HEK293 (cell line): Measurements from ENCODE around the gene IL2RG.

Experiments used
- CTCF ChIP-seq: fragments of 450-650 bp; formaldehyde crosslinking; IDR thresholded peaks from 2 replicates; pipeline ENCODE4 v1.5.1; 2016; ENCODE audit warnings: missing biosample characterization, missing genetic modification characterization
- REST ChIP-seq: fragments of 450-650 bp; formaldehyde crosslinking; IDR thresholded peaks from 2 replicates; pipeline ENCODE4 v1.5.1; 2016; ENCODE audit warnings: missing biosample characterization, missing genetic modification characterization
- ZNF146 ChIP-seq: fragments of 450-650 bp; formaldehyde crosslinking; IDR thresholded peaks from 2 replicates; pipeline ENCODE4 v1.5.1; 2016; ENCODE audit warnings: missing biosample characterization, missing genetic modification characterization
- ZNF174 ChIP-seq: fragments of 450-650 bp; formaldehyde crosslinking; IDR thresholded peaks from 2 replicates; pipeline ENCODE4 v1.5.0; 2017; ENCODE audit warnings: missing biosample characterization, mild to moderate bottlenecking, missing genetic modification characterization
- ZNF423 ChIP-seq: fragments of 450-650 bp; formaldehyde crosslinking; IDR thresholded peaks from 2 replicates; pipeline ENCODE4 v1.5.1; 2016; ENCODE audit warnings: missing biosample characterization, missing genetic modification characterization
- ZNF571 ChIP-seq: fragments of 450-650 bp; formaldehyde crosslinking; IDR thresholded peaks from 2 replicates; pipeline ENCODE4 v1.5.0; 2017; ENCODE audit warnings: missing biosample characterization, missing genetic modification characterization
- ZNF785 ChIP-seq: fragments of 450-650 bp; formaldehyde crosslinking; IDR thresholded peaks from 2 replicates; pipeline ENCODE4 v1.5.1; 2016; ENCODE audit warnings: missing biosample characterization, missing genetic modification characterization
- TF ChIP-seq, protein P1 (sequence below): sonication (generic); formaldehyde crosslinking; IDR thresholded peaks from 2 replicates; pipeline ENCODE4 v1.8.1; 2022; ENCODE audit warnings: mild to moderate bottlenecking, moderate library complexity, missing genetic modification reagents

- no peak for TF ChIP-seq CTCF (tag by site-specific recombination)
- no peak for TF ChIP-seq REST (tag by site-specific recombination)
- TF ChIP-seq ZNF571: no peak
- TF ChIP-seq, protein P1, sequence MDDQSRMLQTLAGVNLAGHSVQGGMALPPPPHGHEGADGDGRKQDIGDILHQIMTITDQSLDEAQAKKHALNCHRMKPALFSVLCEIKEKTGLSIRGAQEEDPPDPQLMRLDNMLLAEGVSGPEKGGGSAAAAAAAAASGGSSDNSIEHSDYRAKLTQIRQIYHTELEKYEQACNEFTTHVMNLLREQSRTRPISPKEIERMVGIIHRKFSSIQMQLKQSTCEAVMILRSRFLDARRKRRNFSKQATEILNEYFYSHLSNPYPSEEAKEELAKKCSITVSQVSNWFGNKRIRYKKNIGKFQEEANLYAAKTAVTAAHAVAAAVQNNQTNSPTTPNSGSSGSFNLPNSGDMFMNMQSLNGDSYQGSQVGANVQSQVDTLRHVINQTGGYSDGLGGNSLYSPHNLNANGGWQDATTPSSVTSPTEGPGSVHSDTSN (CRISPR knock-in tag): no peak
- TF ChIP-seq ZNF785 (tag by site-specific recombination): no peak
- no peak for TF ChIP-seq ZNF423 (tag by site-specific recombination)
- TF ChIP-seq ZNF146 (tag by site-specific recombination): no peak
- TF ChIP-seq ZNF174 (tag by site-specific recombination): no peak
Measured at GRCh38 chrX:71095555-71095980, 15.8 kb downstream of the IL2RG start, which contains the start of gene FOXO4.
